HG02981 (cell line): ENCODE data around the gene ADD3.
"Not testable (repeated sequence)": the region's sequence is repeated elsewhere in the genome, so short reads cannot be mapped to it uniquely, and the experiment has no call there.

ENCODE experiments used
- ATAC-seq: cut with Tn5 transposase; IDR thresholded peaks from one replicate; pipeline ENCODE4 v1.9.1; 2021; ENCODE audit warnings: mild to moderate bottlenecking, moderate library complexity; ENCODE audit not compliant: unreplicated experiment

Gene ADD3

GRCh38 chr10:110094786-110095185 is 87.0 kb downstream of the ADD3 start:
- no peak for ATAC-seq

GRCh38 chr10:110101464-110102144 is 93.8 kb downstream of the ADD3 start:
- ATAC-seq: peak; percentile 52

- no peak for ATAC-seq
These were observed 96.2 kb downstream of the ADD3 start for GRCh38 chr10:110103921-110104461.

GRCh38 chr10:110105873-110106272 is 98.1 kb downstream of the ADD3 start:
- no peak for ATAC-seq

- no peak for ATAC-seq
These were observed 99.6 kb downstream of the ADD3 start for GRCh38 chr10:110107430-110107829.

- no peak for ATAC-seq
These were observed 100.1 kb downstream of the ADD3 start for GRCh38 chr10:110107887-110108286.

- no peak for ATAC-seq
These were observed 101.7 kb downstream of the ADD3 start for GRCh38 chr10:110109511-110109910.

GRCh38 chr10:110110338-110110737 is 102.6 kb downstream of the ADD3 start:
- no peak for ATAC-seq

GRCh38 chr10:110113670-110114337 is 106.0 kb downstream of the ADD3 start:
- ATAC-seq: no peak

- not testable (repeated sequence) for ATAC-seq
These were observed 106.9 kb downstream of the ADD3 start for GRCh38 chr10:110114668-110115067.

- no peak for ATAC-seq
These were observed 108.2 kb downstream of the ADD3 start for GRCh38 chr10:110115784-110116520.

GRCh38 chr10:110118891-110119621 is 111.3 kb downstream of the ADD3 start:
- ATAC-seq: no peak

- ATAC-seq: no peak
These were observed 115.8 kb downstream of the ADD3 start for GRCh38 chr10:110123594-110123993.

- ATAC-seq: no peak
These were observed 121.7 kb downstream of the ADD3 start for GRCh38 chr10:110129490-110129889.

GRCh38 chr10:110134917-110135316 is 127.1 kb downstream of the ADD3 start:
- ATAC-seq: no peak

- not testable (repeated sequence) for ATAC-seq
These were observed 128.1 kb downstream of the ADD3 start for GRCh38 chr10:110135836-110136235.

GRCh38 chr10:110137142-110137545 is 129.4 kb downstream of the ADD3 start:
- peak; percentile 70 for ATAC-seq

- ATAC-seq: no peak
These were observed 130.5 kb downstream of the ADD3 start for GRCh38 chr10:110138197-110138812.

- no peak for ATAC-seq
These were observed 133.4 kb downstream of the ADD3 start for GRCh38 chr10:110141185-110141584.

GRCh38 chr10:110141871-110142635 is 134.3 kb downstream of the ADD3 start:
- ATAC-seq: no peak
